H54 (cell line): Measurements from ENCODE around the gene TPT1.
A peak's percentile ranks its signal among the peaks of the same experiment; 100 is the strongest.
"Not testable (repeated sequence)": the region's sequence is repeated elsewhere in the genome, so short reads cannot be mapped to it uniquely, and the experiment has no call there.

ENCODE experiments used
- DNase-seq: peaks from one replicate; pipeline ENCODE4 v3.0.0; 2011; ENCODE audit warnings: low spot score, mixed read lengths; ENCODE audit not compliant: insufficient read length
- FAIRE-seq: peaks from 3 replicates; lab custom pipeline; 2011; peaks lifted over from hg19 to GRCh38; lab: Jason Lieb, UNC
- POLR2A ChIP-seq: IDR thresholded peaks from 2 replicates; pipeline ENCODE4 v1.6.1; 2011; ENCODE audit warnings: low read depth, mild to moderate bottlenecking, low read length

TPT1 gene

GRCh38 chr13:45341034-45341798 lies at the start of gene TPT1:
Gene TPT1, minus strand, starts transcription at chr13:45341183. Its CDS starts 114 bp downstream, at chr13:45341069.
- peak; percentile 84 for DNase-seq
- FAIRE-seq: peak; percentile 48
- peak; percentile 94 for TF ChIP-seq POLR2A

- DNase-seq: not testable (repeated sequence)
- FAIRE-seq: peak; percentile 80
Observed at GRCh38 chr13:45390348-45390747, 49.4 kb upstream of the TPT1 start.

GRCh38 chr13:45388664-45389063 lies 47.7 kb upstream of the TPT1 start:
- DNase-seq (no peak), FAIRE-seq (no peak)
- TF ChIP-seq POLR2A: no peak

- FAIRE-seq, DNase-seq: not testable (repeated sequence)
Observed at GRCh38 chr13:45386892-45387575, 46.1 kb upstream of the TPT1 start.

- TF ChIP-seq POLR2A: no peak
- no peak for DNase-seq
- FAIRE-seq: no peak
Observed at GRCh38 chr13:45385907-45386553, 45.0 kb upstream of the TPT1 start.

GRCh38 chr13:45385320-45385719 lies 44.3 kb upstream of the TPT1 start:
- FAIRE-seq: no peak
- no peak for TF ChIP-seq POLR2A

GRCh38 chr13:45384474-45385174 lies 43.6 kb upstream of the TPT1 start:
- no peak for TF ChIP-seq POLR2A
- FAIRE-seq (no peak), DNase-seq (no peak)

More at GRCh38 chr13:45385320-45385719, 44.3 kb upstream of the TPT1 start:
- DNase-seq: no peak

GRCh38 chr13:45382739-45383138 lies 41.8 kb upstream of the TPT1 start:
- not testable (repeated sequence) for FAIRE-seq, DNase-seq

- TF ChIP-seq POLR2A: no peak
- DNase-seq (no peak), FAIRE-seq (no peak)
Observed at GRCh38 chr13:45381196-45381595, 40.2 kb upstream of the TPT1 start.

- not testable (repeated sequence) for FAIRE-seq, DNase-seq
Observed at GRCh38 chr13:45380708-45381107, 39.7 kb upstream of the TPT1 start.

- FAIRE-seq, DNase-seq: not testable (repeated sequence)
Observed at GRCh38 chr13:45379516-45379915, 38.5 kb upstream of the TPT1 start.

GRCh38 chr13:45378786-45379185 lies 37.8 kb upstream of the TPT1 start:
- DNase-seq, FAIRE-seq: not testable (repeated sequence)

- FAIRE-seq: not testable (repeated sequence)
Observed at GRCh38 chr13:45377314-45377713, 36.3 kb upstream of the TPT1 start.

GRCh38 chr13:45376651-45377050 lies 35.7 kb upstream of the TPT1 start:
- not testable (repeated sequence) for FAIRE-seq, DNase-seq

More at GRCh38 chr13:45377314-45377713, 36.3 kb upstream of the TPT1 start:
- not testable (repeated sequence) for DNase-seq
